Transverse colon (tissue), 4 donors: ENCODE results near the gene CLTC. TPM values are rescaled to one million over a fixed set of nuclear protein-coding genes. Genes with fewer than 3 reads are reported as not detected.

Source experiments
- DNase-seq: peaks from one replicate; pipeline ENCODE4 v3.0.0-alpha.2; 2019
- H3K27ac ChIP-seq, 4 donors: fragments of 200-600 bp; sonication (generic); 2 replicates each; pipeline ENCODE4 v1.5.1; 2016 to 2018; ENCODE audit warnings: inconsistent platforms in 4 of 4
- H3K27me3 ChIP-seq: fragments of 200-600 bp; sonication (generic); 2 replicates; pipeline ENCODE4 v1.5.1; 2017; ENCODE audit warnings: inconsistent platforms
- H3K36me3 ChIP-seq, 4 donors: fragments of 200-600 bp; sonication (generic); 2 replicates each; pipeline ENCODE4 v1.5.1; 2017 to 2019; ENCODE audit warnings: inconsistent platforms in 4 of 4
- H3K4me1 ChIP-seq, 4 donors: fragments of 200-600 bp; sonication (generic); 2 replicates each; pipeline ENCODE4 v1.5.1; 2017 to 2020; ENCODE audit warnings: inconsistent platforms in 4 of 4
- H3K4me3 ChIP-seq, 4 donors: fragments of 200-600 bp; sonication (generic); 1 replicate in 1 of 4; 2 replicates in 3 of 4; pipeline versions ENCODE4 v1.5.1 to v1.6.1; 2017 to 2019; ENCODE audit warnings: inconsistent platforms in 4 of 4
- H3K9me3 ChIP-seq, 2 donors: fragments of 200-600 bp; sonication (generic); 2 replicates each; pipeline ENCODE4 v1.5.1; 2017 to 2019; ENCODE audit warnings: inconsistent platforms in 2 of 2
- CTCF ChIP-seq, 5 experiments: fragments of 200-600 bp in 3 of 5; fragments of 450-650 bp in 2 of 5; sonication (generic) in 3 of 5; IDR thresholded peaks; 1 replicate in 2 of 5; 2 replicates in 3 of 5; pipeline ENCODE4 v1.5.1; 2016 to 2017; ENCODE audit warnings: antibody characterized with exemption in 5 of 5, inconsistent platforms in 3 of 5, mild to moderate bottlenecking in 2 of 5, moderate library complexity in 1 of 5
- EP300 ChIP-seq: sonication (generic); formaldehyde crosslinking; IDR thresholded peaks from one replicate; pipeline ENCODE4 v1.6.1; 2017; ENCODE audit warnings: antibody characterized with exemption, low read depth
- POLR2A ChIP-seq: fragments of 450-650 bp; IDR thresholded peaks from one replicate; pipeline ENCODE4 v1.6.1; 2016; ENCODE audit warnings: antibody characterized with exemption, mild to moderate bottlenecking, moderate library complexity
- POLR2AphosphoS5 ChIP-seq, 3 donors: sonication (generic); formaldehyde crosslinking; IDR thresholded peaks; one replicate each; pipeline ENCODE4 v1.6.1; 2016; ENCODE audit warnings: antibody characterized with exemption in 3 of 3
- WGBS, 2 donors: methylation state at CpG; one replicate each; pipeline ENCODE4 v1.1.5; 2018; ENCODE audit warnings: low coverage in 1 of 2; 5-methylcytosine and 5-hydroxymethylcytosine counted together
- in situ Hi-C, 4 donors: fragments of 200-750 bp; cut with MboI; loops; one replicate each; pipeline versions ENCODE4 v1.15.0 to v1.15.1; 2017; ENCODE audit warnings: low sequenced_read_pairs in 3 of 4, low pct_ligation_motif_present in 1 of 4, low pct_unique_long_range_greater_than_20kb in 1 of 4
- intact Hi-C: fragments of 100-400 bp; cut with DNase I; formaldehyde crosslinking; loops from one replicate; pipeline ENCODE4 v1.15.1; 2023; ENCODE audit warnings: low total_unique reads
- total RNA-seq, 4 donors: library from RNA; depleted of rRNA; stranded (reverse); fragments of >200 nt; gene quantifications; one replicate each; pipeline ENCODE4 v1.1.0, GENCODE V29; 2016

Gene CLTC
- total RNA-seq, 4 donors from 2014 or later, result 165 to 283 (median 242) TPM

- Histone ChIP-seq H3K9me3 (no peaks in the 10 kb centered on the region), H3K27me3 (no peaks in the 10 kb centered on the region), H3K4me1 (peaks cover under 1 to 22% (median 13%) of the 10 kb centered on the region in 4 donors), H3K4me3 (no peak overlapping the region), H3K36me3 (no peaks in the 10 kb centered on the region), H3K27ac (no peak overlapping the region)
- TF ChIP-seq EP300 (no peak), CTCF (IDR thresholded peaks at IDR 0.05) (no peak), POLR2A (no peak), POLR2AphosphoS5 (IDR thresholded peaks at IDR 0.05) (no peak)
- intact Hi-C loops, result no loop called here
- 93 to 95% methylated on average over 4 to 7 of the region's 7 CpGs for WGBS, 2 donors
- in situ Hi-C loops, result no loop called here
- no peak for DNase-seq
These were observed 3.3 kb upstream of the CLTC start for GRCh38 chr17:59616253-59616920.

- Histone ChIP-seq H3K27ac (peak overlapping the region; percentile 97 to 99 (median 98)), H3K36me3 (no peaks in the 10 kb centered on the region), H3K4me1 (peaks cover 9 to 31% (median 20%) of the 10 kb centered on the region in 4 donors), H3K4me3 (no peak overlapping the region), H3K27me3 (no peaks in the 10 kb centered on the region), H3K9me3 (no peaks in the 10 kb centered on the region)
- no peak for DNase-seq
- no peak for TF ChIP-seq POLR2AphosphoS5 (IDR thresholded peaks at IDR 0.05)
- no peak for TF ChIP-seq CTCF (IDR thresholded peaks at IDR 0.05)
- TF ChIP-seq POLR2A, result no peak
- no peak for TF ChIP-seq EP300
- 29 to 64% methylated on average over 1 of the region's 1 CpG for WGBS, 2 donors
- in situ Hi-C loops (no loop called here), intact Hi-C loops (no loop called here)
These were observed 2.5 kb upstream of the CLTC start for GRCh38 chr17:59617156-59617732.

GRCh38 chr17:59619035-59619297, 729 bp upstream of the CLTC start:
- in situ Hi-C loops, result no loop called here
- H3K4me1 ChIP-seq, result peaks cover 25 to 48% (median 37%) of the 10 kb centered on the region in 4 donors
- no peaks in the 10 kb centered on the region for H3K36me3 ChIP-seq
- intact Hi-C loops, result no loop called here
- H3K27me3 ChIP-seq, result no peaks in the 10 kb centered on the region
- TF ChIP-seq CTCF (IDR thresholded peaks at IDR 0.05) (peak in 1 of 5 experiments; percentile 3), POLR2A (peak; percentile 94), EP300 (no peak)
- H3K27ac ChIP-seq, result peak overlapping the region; percentile 97 to 99 (median 98)
- H3K4me3 ChIP-seq, result peak overlapping the region; percentile 64 to 95 (median 86)
- 0% methylated on average over 11 of the region's 11 CpGs; no CpG with 5 or more reads in 1 of the 2 donors for WGBS, 2 donors
- H3K9me3 ChIP-seq, result no peaks in the 10 kb centered on the region
- DNase-seq, result no peak

- Histone ChIP-seq H3K27me3 (no peaks in the 10 kb centered on the region), H3K27ac (peak overlapping the region; percentile 97 to 99 (median 98)), H3K4me3 (peak overlapping the region; percentile 64 to 95 (median 86)), H3K9me3 (no peaks in the 10 kb centered on the region), H3K4me1 (peaks cover 27 to 59% (median 41%) of the 10 kb centered on the region in 4 donors), H3K36me3 (no peaks in the 10 kb centered on the region)
- TF ChIP-seq POLR2A, result no peak
- TF ChIP-seq POLR2AphosphoS5 (IDR thresholded peaks at IDR 0.05), result no peak
- in situ Hi-C loops (no loop called here), intact Hi-C loops (no loop called here)
- DNase-seq, result no peak
- WGBS, 2 donors, result 0% methylated on average over 11 of the region's 13 CpGs; no CpG with 5 or more reads in 1 of the 2 donors
These were observed 317 bp downstream of the CLTC start for GRCh38 chr17:59620064-59620359.
